ENCODE measurements around the gene CLIP4. TPM values are rescaled to one million over a fixed set of nuclear protein-coding genes. Genes with fewer than 3 reads are reported as not detected.
"Not testable (repeated sequence)": the region's sequence is repeated elsewhere in the genome, so short reads cannot be mapped to it uniquely, and the experiment has no call there.

The CLIP4 gene
- polyA plus RNA-seq, 2 of the 4 experiments (the other 2 are of a cell fraction) = 51.1 to 99.1 TPM

DNA sequence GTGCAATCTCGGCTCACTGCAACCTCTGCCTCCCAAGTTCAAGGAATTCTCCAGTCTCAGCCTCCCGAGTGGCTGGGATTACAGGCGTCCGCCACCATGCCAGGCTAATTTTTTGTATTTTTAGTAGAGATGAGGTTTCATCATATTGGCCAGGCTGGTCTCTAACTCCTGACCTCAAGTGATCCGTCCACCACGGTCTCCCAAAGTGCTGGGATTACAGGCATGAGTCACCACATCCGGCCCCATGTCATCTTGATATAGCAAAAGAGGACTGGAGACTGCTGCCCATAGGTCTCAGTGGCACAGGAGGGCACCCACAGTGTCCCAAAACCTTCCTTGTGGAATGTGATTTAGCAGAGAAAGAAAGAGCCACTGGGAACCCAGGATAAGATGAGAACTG lies 24.9 kb upstream of the CLIP4 start:
- DNase-seq (ENCODE audit: low read depth in 1 of 2, low spot score in 1 of 2); H3K9me3 ChIP-seq; H3K27ac ChIP-seq; H3K4me3 ChIP-seq; POLR2A ChIA-PET; H3K4me1 ChIP-seq; FAIRE-seq; H3K4me2 ChIP-seq; ATAC-seq; TF ChIP-seq FOSL2 (IDR thresholded peaks at IDR 0.05): not testable (repeated sequence)
- WGBS (ENCODE audit: missing lambda C conversion rate) = 67% methylated on average over 7 of the region's 7 CpGs
- CTCF ChIA-PET = interaction anchor here (1.0 to 1.3 kb wide), 2 partner anchors 14 to 20 kb away, joined by 3 read pairs; no protein-coding TSS in a partner anchor
- peak; percentile 47; the same call in 1 of the 2 replicates for TF ChIP-seq FOSL2 (CRISPR knock-in tag; IDR thresholded peaks at IDR 0.05)

DNA sequence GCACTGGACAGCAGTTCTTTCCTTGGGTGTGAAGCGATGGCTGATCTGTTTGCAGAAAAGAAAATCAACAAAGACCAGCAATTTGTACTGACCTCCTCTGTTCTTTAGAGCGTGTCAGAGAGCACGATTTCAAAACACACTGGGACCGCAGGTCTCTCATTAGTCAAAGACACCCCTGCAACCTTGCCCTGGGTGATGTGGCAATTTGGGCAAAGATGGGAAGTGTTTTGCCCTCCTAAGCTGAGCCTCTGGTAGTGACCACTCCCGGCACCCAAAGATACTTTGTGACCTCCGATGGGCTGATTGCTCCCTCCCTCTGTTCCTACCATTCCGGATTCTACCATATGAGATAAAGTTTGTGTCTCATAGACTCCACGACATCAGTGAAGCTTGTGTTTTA lies 18.2 kb upstream of the CLIP4 start:
- WGBS (ENCODE audit: missing lambda C conversion rate) = 89% methylated on average over 8 of the region's 8 CpGs
- ATAC-seq (no peak), DNase-seq (ENCODE audit: low read depth in 1 of 2, low spot score in 1 of 2) (no peak), FAIRE-seq (no peak)
- Histone ChIP-seq H3K4me3 (no peak overlapping the region), H3K4me1 (no peaks in the 10 kb centered on the region), H3K9me3 (no peaks in the 10 kb centered on the region), H3K27ac (no peak overlapping the region), H3K4me2 (no peak overlapping the region)
- ChIA-PET CTCF (interaction anchor here (0.9 to 2.0 kb wide), 5 partner anchors 7 to 138 kb away, joined by 3 to 5 read pairs (median 4); no protein-coding TSS in a partner anchor), POLR2A (no interaction called here)
- TF ChIP-seq RFX5 (IDR thresholded peaks at IDR 0.05) = no peak
- TF ChIP-seq, protein P1, sequence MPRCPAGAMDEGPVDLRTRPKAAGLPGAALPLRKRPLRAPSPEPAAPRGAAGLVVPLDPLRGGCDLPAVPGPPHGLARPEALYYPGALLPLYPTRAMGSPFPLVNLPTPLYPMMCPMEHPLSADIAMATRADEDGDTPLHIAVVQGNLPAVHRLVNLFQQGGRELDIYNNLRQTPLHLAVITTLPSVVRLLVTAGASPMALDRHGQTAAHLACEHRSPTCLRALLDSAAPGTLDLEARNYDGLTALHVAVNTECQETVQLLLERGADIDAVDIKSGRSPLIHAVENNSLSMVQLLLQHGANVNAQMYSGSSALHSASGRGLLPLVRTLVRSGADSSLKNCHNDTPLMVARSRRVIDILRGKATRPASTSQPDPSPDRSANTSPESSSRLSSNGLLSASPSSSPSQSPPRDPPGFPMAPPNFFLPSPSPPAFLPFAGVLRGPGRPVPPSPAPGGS (IDR thresholded peaks at IDR 0.05) = no peak

DNA sequence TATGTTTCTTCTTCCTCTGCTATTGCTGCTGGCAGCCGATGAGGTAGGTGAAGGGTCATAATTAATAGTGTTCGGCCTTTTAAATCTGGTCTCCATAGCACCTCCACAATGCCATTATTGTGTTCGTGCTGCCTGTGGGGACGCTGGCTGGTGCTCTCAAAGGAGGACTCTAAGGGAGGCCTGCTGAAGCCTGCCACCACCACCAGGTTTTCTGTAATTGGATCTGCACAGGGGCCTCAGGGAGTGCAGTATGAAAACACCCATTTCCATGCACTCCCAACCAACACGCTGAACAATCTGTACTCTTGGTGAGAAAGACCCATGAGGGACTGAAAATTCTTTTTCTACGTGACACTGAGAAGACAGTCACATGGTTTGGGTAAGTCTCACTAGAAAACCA lies 17.6 kb upstream of the CLIP4 start:
- CTCF ChIA-PET = interaction anchor here (2.0 kb wide), 1 partner anchor 139 kb away, joined by 5 read pairs; no protein-coding TSS in a partner anchor
- no peak overlapping the region for H3K4me3 ChIP-seq
- no peak overlapping the region for H3K27ac ChIP-seq
- no peaks in the 10 kb centered on the region for H3K4me1 ChIP-seq
- DNase-seq (ENCODE audit: low read depth in 1 of 2, low spot score in 1 of 2) (no peak), ATAC-seq (peak in 1 of 2 experiments; percentile 32; a peak in 2 of 6 replicates), FAIRE-seq (no peak)
- no peak overlapping the region for H3K4me2 ChIP-seq
- no peaks in the 10 kb centered on the region for H3K9me3 ChIP-seq
- POLR2A ChIA-PET = no interaction called here
- TF ChIP-seq RAD21 (conservative IDR thresholded peaks at IDR 0.05 in 1 of 2, IDR thresholded peaks at IDR 0.05 in 1 of 2) (no peak), FOSL2 (IDR thresholded peaks at IDR 0.05) (no peak), FOSL2 (CRISPR knock-in tag; IDR thresholded peaks at IDR 0.05) (no peak), HEYL (CRISPR knock-in tag; IDR thresholded peaks at IDR 0.05) (no peak), CHD2 (IDR thresholded peaks at IDR 0.05; ENCODE audit: low read length, partially characterized antibody) (no peak), ZNF302 (CRISPR knock-in tag; IDR thresholded peaks at IDR 0.05) (no peak)
- TF ChIP-seq, protein P1 (IDR thresholded peaks at IDR 0.05) = no peak
- TF ChIP-seq, protein P2, sequence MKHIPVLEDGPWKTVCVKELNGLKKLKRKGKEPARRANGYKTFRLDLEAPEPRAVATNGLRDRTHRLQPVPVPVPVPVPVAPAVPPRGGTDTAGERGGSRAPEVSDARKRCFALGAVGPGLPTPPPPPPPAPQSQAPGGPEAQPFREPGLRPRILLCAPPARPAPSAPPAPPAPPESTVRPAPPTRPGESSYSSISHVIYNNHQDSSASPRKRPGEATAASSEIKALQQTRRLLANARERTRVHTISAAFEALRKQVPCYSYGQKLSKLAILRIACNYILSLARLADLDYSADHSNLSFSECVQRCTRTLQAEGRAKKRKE (CRISPR knock-in tag; IDR thresholded peaks at IDR 0.05; ENCODE audit: low read depth) = no peak
- TF ChIP-seq, protein P3, sequence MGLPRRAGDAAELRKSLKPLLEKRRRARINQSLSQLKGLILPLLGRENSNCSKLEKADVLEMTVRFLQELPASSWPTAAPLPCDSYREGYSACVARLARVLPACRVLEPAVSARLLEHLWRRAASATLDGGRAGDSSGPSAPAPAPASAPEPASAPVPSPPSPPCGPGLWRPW (IDR thresholded peaks at IDR 0.05) = no peak
- TF ChIP-seq, protein P4, sequence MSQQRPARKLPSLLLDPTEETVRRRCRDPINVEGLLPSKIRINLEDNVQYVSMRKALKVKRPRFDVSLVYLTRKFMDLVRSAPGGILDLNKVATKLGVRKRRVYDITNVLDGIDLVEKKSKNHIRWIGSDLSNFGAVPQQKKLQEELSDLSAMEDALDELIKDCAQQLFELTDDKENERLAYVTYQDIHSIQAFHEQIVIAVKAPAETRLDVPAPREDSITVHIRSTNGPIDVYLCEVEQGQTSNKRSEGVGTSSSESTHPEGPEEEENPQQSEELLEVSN (IDR thresholded peaks at IDR 0.05; ENCODE audit: borderline replicate concordance, low read depth) = no peak
- 83% methylated on average over 6 of the region's 6 CpGs for WGBS (ENCODE audit: missing lambda C conversion rate)

DNA sequence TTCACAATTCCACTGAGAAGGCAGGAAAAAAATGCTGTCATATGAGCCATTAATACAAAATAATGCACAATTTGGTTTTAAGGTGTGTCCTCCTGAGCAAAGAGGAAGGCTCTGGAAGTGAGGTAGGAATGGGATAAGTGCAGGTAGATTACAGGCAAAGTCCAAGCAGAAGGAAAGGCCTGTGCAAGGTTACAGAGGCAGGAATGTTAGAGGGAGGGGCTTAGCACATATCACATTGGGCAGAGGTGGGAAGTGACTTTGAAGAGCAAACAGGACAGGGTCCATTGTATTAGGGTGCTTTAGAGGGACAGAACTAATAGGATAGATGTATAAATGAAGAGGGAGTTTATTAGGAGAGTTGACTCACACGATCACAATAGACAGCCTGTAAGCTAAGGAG lies 14.7 kb upstream of the CLIP4 start:
- ATAC-seq (no peak), FAIRE-seq (no peak), DNase-seq (ENCODE audit: low read depth in 1 of 2, low spot score in 1 of 2) (no peak)
- H3K4me3 ChIP-seq = no peak overlapping the region
- no peak overlapping the region for H3K4me2 ChIP-seq
- no peaks in the 10 kb centered on the region for H3K9me3 ChIP-seq
- ChIA-PET POLR2A (no interaction called here), CTCF (interaction anchor here (0.6 kb wide), 1 partner anchor 943 kb away, joined by 3 read pairs; no protein-coding TSS in a partner anchor)
- TF ChIP-seq MAZ (IDR thresholded peaks at IDR 0.05; ENCODE audit: borderline replicate concordance, low read depth, low read length) = no peak
- no peak for TF ChIP-seq BHLHE40 (IDR thresholded peaks at IDR 0.05; ENCODE audit: low read depth, low read length)
- TF ChIP-seq, protein P5, sequence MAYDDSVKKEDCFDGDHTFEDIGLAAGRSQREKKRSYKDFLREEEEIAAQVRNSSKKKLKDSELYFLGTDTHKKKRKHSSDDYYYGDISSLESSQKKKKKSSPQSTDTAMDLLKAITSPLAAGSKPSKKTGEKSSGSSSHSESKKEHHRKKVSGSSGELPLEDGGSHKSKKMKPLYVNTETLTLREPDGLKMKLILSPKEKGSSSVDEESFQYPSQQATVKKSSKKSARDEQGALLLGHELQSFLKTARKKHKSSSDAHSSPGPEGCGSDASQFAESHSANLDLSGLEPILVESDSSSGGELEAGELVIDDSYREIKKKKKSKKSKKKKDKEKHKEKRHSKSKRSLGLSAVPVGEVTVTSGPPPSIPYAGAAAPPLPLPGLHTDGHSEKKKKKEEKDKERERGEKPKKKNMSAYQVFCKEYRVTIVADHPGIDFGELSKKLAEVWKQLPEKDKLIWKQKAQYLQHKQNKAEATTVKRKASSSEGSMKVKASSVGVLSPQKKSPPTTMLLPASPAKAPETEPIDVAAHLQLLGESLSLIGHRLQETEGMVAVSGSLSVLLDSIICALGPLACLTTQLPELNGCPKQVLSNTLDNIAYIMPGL (CRISPR knock-in tag; IDR thresholded peaks at IDR 0.05; ENCODE audit: borderline replicate concordance) = no peak
- no peak for TF ChIP-seq CBX2 (IDR thresholded peaks at IDR 0.05; ENCODE audit: borderline replicate concordance, low read depth)
- TF ChIP-seq, protein P4 (IDR thresholded peaks at IDR 0.05; ENCODE audit: borderline replicate concordance, low read depth) = no peak
- no peak for TF ChIP-seq RFX5 (IDR thresholded peaks at IDR 0.05)
- TF ChIP-seq EHMT2 (IDR thresholded peaks at IDR 0.05; ENCODE audit: low read depth) = no peak
- no peak for TF ChIP-seq RAD21 (conservative IDR thresholded peaks at IDR 0.05 in 1 of 2, IDR thresholded peaks at IDR 0.05 in 1 of 2)
- TF ChIP-seq FOXS1 (CRISPR knock-in tag; IDR thresholded peaks at IDR 0.05) = no peak
- TF ChIP-seq CEBPB (IDR thresholded peaks at IDR 0.05) = no peak
- TF ChIP-seq JUN (IDR thresholded peaks at IDR 0.05) = no peak
- no peak for TF ChIP-seq TFCP2L1 (CRISPR knock-in tag; IDR thresholded peaks at IDR 0.05)
- 92% methylated on average over 1 of the region's 1 CpG for WGBS (ENCODE audit: missing lambda C conversion rate)
- H3K4me1 ChIP-seq = peaks cover 7% of the 10 kb centered on the region; the same call in 2 of the 3 replicates
- H3K27ac ChIP-seq = no peak overlapping the region

Measured in A549 (cell line).